ENCODE results near the gene NKAIN2. TPM values are rescaled to one million over a fixed set of nuclear protein-coding genes. Genes with fewer than 3 reads are reported as not detected.

NKAIN2 gene
- total RNA-seq, 2 donors from 2014 or later = 0.29 TPM; not detected in 1

GRCh38 chr6:123806561-123806960 lies 2.9 kb downstream of the NKAIN2 start:
- TF ChIP-seq, protein P1, sequence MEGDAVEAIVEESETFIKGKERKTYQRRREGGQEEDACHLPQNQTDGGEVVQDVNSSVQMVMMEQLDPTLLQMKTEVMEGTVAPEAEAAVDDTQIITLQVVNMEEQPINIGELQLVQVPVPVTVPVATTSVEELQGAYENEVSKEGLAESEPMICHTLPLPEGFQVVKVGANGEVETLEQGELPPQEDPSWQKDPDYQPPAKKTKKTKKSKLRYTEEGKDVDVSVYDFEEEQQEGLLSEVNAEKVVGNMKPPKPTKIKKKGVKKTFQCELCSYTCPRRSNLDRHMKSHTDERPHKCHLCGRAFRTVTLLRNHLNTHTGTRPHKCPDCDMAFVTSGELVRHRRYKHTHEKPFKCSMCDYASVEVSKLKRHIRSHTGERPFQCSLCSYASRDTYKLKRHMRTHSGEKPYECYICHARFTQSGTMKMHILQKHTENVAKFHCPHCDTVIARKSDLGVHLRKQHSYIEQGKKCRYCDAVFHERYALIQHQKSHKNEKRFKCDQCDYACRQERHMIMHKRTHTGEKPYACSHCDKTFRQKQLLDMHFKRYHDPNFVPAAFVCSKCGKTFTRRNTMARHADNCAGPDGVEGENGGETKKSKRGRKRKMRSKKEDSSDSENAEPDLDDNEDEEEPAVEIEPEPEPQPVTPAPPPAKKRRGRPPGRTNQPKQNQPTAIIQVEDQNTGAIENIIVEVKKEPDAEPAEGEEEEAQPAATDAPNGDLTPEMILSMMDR (conservative IDR thresholded peaks at IDR 0.05) = no peak
- 83 to 100% methylated on average over 1 to 2 of the region's 2 CpGs for WGBS, 2 experiments (ENCODE audit: insufficient coverage in 1 of 2, insufficient read length in 1 of 2)
- Histone ChIP-seq H3K27me3 (ENCODE audit: control insufficient read depth, insufficient read depth, low read length, poor library complexity, severe bottlenecking) (peaks cover 57% of the 10 kb centered on the region), H3K4me1 (ENCODE audit: control insufficient read depth, insufficient read depth, low read length) (no peaks in the 10 kb centered on the region), H3K9ac (ENCODE audit: extremely low read depth, low read length, poor library complexity, severe bottlenecking) (no peak overlapping the region), H3K27ac (ENCODE audit: low read depth, low read length) (no peak overlapping the region), H3K4me3 (ENCODE audit: low read length) (no peak overlapping the region), H3K36me3 (ENCODE audit: control insufficient read depth, insufficient read depth, low read length) (no peaks in the 10 kb centered on the region), H3K9me3 (ENCODE audit: control insufficient read depth, low read length) (no peaks in the 10 kb centered on the region)
- DNase-seq = no peak
- Mint-ChIP-seq H3K27ac (no peak overlapping the region), H3K4me1 (peaks cover 4% of the 10 kb centered on the region), H3K36me3 (ENCODE audit: low read depth) (no peaks in the 10 kb centered on the region), H3K27me3 (ENCODE audit: insufficient read depth) (peaks cover 74% of the 10 kb centered on the region), H3K9me3 (no peaks in the 10 kb centered on the region), H3K4me3 (no peak overlapping the region)

- H3K4me3 Mint-ChIP-seq = no peak overlapping the region
- no peaks in the 10 kb centered on the region for H3K9me3 Mint-ChIP-seq
- no peak overlapping the region for H3K9ac ChIP-seq (ENCODE audit: extremely low read depth, low read length, poor library complexity, severe bottlenecking)
- 84 to 100% methylated on average over 2 to 3 of the region's 3 CpGs for WGBS, 2 experiments (ENCODE audit: insufficient coverage in 1 of 2, insufficient read length in 1 of 2)
- peaks cover 6% of the 10 kb centered on the region for H3K4me1 Mint-ChIP-seq
- no peaks in the 10 kb centered on the region for H3K4me1 ChIP-seq (ENCODE audit: control insufficient read depth, insufficient read depth, low read length)
- H3K4me3 ChIP-seq (ENCODE audit: low read length) = no peak overlapping the region
- H3K27ac ChIP-seq (ENCODE audit: low read depth, low read length) = no peak overlapping the region
- DNase-seq = no peak
- H3K9me3 ChIP-seq (ENCODE audit: control insufficient read depth, low read length) = no peaks in the 10 kb centered on the region
- H3K27ac Mint-ChIP-seq = no peak overlapping the region
- peaks cover 70% of the 10 kb centered on the region for H3K27me3 Mint-ChIP-seq (ENCODE audit: insufficient read depth)
- TF ChIP-seq, protein P1 (conservative IDR thresholded peaks at IDR 0.05) = no peak
- H3K36me3 ChIP-seq (ENCODE audit: control insufficient read depth, insufficient read depth, low read length) = no peaks in the 10 kb centered on the region
- peaks cover 51% of the 10 kb centered on the region for H3K27me3 ChIP-seq (ENCODE audit: control insufficient read depth, insufficient read depth, low read length, poor library complexity, severe bottlenecking)
- H3K36me3 Mint-ChIP-seq (ENCODE audit: low read depth) = no peaks in the 10 kb centered on the region
Observed at GRCh38 chr6:123808556-123808955, 4.9 kb downstream of the NKAIN2 start.

- no peaks in the 10 kb centered on the region for H3K36me3 ChIP-seq (ENCODE audit: control insufficient read depth, insufficient read depth, low read length)
- DNase-seq = no peak
- WGBS, 2 experiments (ENCODE audit: insufficient coverage in 1 of 2, insufficient read length in 1 of 2) = 94 to 100% methylated on average over 3 of the region's 3 CpGs
- H3K36me3 Mint-ChIP-seq (ENCODE audit: low read depth) = no peaks in the 10 kb centered on the region
- no peak overlapping the region for H3K27ac Mint-ChIP-seq
- TF ChIP-seq, protein P1 (conservative IDR thresholded peaks at IDR 0.05) = no peak
- H3K4me1 ChIP-seq (ENCODE audit: control insufficient read depth, insufficient read depth, low read length) = no peaks in the 10 kb centered on the region
- no peaks in the 10 kb centered on the region for H3K9me3 Mint-ChIP-seq
- no peak overlapping the region for H3K4me3 Mint-ChIP-seq
- H3K27me3 ChIP-seq (ENCODE audit: control insufficient read depth, insufficient read depth, low read length, poor library complexity, severe bottlenecking) = peaks cover 38% of the 10 kb centered on the region
- peaks cover 6% of the 10 kb centered on the region for H3K4me1 Mint-ChIP-seq
- no peak overlapping the region for H3K9ac ChIP-seq (ENCODE audit: extremely low read depth, low read length, poor library complexity, severe bottlenecking)
- no peak overlapping the region for H3K4me3 ChIP-seq (ENCODE audit: low read length)
- H3K27me3 Mint-ChIP-seq (ENCODE audit: insufficient read depth) = peaks cover 59% of the 10 kb centered on the region
- H3K9me3 ChIP-seq (ENCODE audit: control insufficient read depth, low read length) = no peaks in the 10 kb centered on the region
- H3K27ac ChIP-seq (ENCODE audit: low read depth, low read length) = no peak overlapping the region
Observed at GRCh38 chr6:123810214-123810613, 6.5 kb downstream of the NKAIN2 start.
